Chondrocyte (in vitro differentiated cells): ENCODE measurements around the gene PHF21B. TPM values are rescaled to one million over a fixed set of nuclear protein-coding genes. Genes with fewer than 3 reads are reported as not detected.

ENCODE experiments used
- DNase-seq: peaks from one replicate; pipeline ENCODE4 v3.0.0; 2021; ENCODE audit warnings: mixed read lengths, low spot score
- H3K27ac Mint-ChIP-seq: one replicate; pipeline ENCODE4 v1.8.0; 2021; ENCODE audit warnings: mild to moderate bottlenecking, moderate library complexity, mixed read lengths; ENCODE audit not compliant: unreplicated experiment
- H3K27me3 Mint-ChIP-seq: 2 replicates; pipeline ENCODE4 v1.8.0; 2021; ENCODE audit warnings: low read depth, mixed read lengths
- H3K36me3 Mint-ChIP-seq: 2 replicates; pipeline ENCODE4 v1.8.0; 2021; ENCODE audit warnings: low read depth, mixed read lengths
- H3K4me1 Mint-ChIP-seq: 2 replicates; pipeline ENCODE4 v1.8.0; 2021; ENCODE audit warnings: low read depth, mild to moderate bottlenecking, mixed read lengths
- H3K4me3 Mint-ChIP-seq: one replicate; pipeline ENCODE4 v1.8.0; 2021; ENCODE audit warnings: mild to moderate bottlenecking, moderate library complexity, mixed read lengths; ENCODE audit not compliant: unreplicated experiment
- H3K9me3 Mint-ChIP-seq: 2 replicates; pipeline ENCODE4 v1.8.0; 2021; ENCODE audit warnings: low read depth, mixed read lengths
- CTCF ChIP-seq: fragments of 200-600 bp; sonication (generic); IDR thresholded peaks from 2 replicates; pipeline ENCODE4 v1.5.0; 2021; ENCODE audit warnings: antibody characterized with exemption, mild to moderate bottlenecking, moderate library complexity
- total RNA-seq: library from RNA; stranded (reverse); gene quantifications from 3 replicates; pipeline ENCODE4 v1.2.1, GENCODE V29; 2021

The PHF21B gene
- total RNA-seq, 1 donor from 2014 or later: 0.82 TPM

DNA sequence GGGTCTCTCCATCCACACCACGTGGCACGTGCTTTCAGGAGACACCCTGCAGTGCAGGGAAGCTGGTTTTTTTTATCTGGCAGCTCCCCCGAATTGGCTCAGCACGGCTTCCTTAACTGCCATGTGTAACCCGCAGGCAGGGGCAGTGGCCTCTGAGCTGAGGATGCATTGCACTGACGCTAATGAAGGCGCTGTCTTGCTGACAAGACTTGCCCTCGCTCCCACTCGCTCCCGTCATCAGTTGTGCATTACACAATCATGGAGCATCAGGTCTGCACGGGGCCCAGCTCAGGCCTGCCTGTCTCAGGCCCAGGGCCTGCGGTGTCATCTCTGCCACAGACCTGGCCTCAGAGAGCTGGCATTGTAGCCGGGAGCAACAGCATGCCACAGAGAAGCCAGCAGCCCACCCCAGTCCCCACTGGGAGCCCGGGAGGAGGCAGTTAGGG lies 161.5 kb downstream of the PHF21B start:
- DNase-seq: no peak
- Mint-ChIP-seq H3K4me1 (no peaks in the 10 kb centered on the region), H3K27me3 (peaks cover 5% of the 10 kb centered on the region), H3K9me3 (peaks cover 10% of the 10 kb centered on the region), H3K4me3 (no peak overlapping the region), H3K36me3 (no peaks in the 10 kb centered on the region), H3K27ac (no peak overlapping the region)
- TF ChIP-seq CTCF: no peak

- Mint-ChIP-seq H3K4me3 (no peak overlapping the region), H3K4me1 (no peaks in the 10 kb centered on the region), H3K27ac (no peak overlapping the region), H3K9me3 (peaks cover 10% of the 10 kb centered on the region), H3K27me3 (peaks cover 5% of the 10 kb centered on the region), H3K36me3 (no peaks in the 10 kb centered on the region)
- no peak for DNase-seq
- TF ChIP-seq CTCF: no peak
These were observed 161.9 kb downstream of the PHF21B start for GRCh38 chr22:44847892-44848291.

- DNase-seq: no peak
- Mint-ChIP-seq H3K4me1 (no peaks in the 10 kb centered on the region), H3K4me3 (no peak overlapping the region), H3K27me3 (peaks cover 5% of the 10 kb centered on the region), H3K27ac (no peak overlapping the region), H3K36me3 (no peaks in the 10 kb centered on the region), H3K9me3 (peaks cover 10% of the 10 kb centered on the region)
- TF ChIP-seq CTCF: no peak
These were observed 162.4 kb downstream of the PHF21B start for GRCh38 chr22:44847380-44847779.

GRCh38 chr22:44846726-44847275 lies 163.0 kb downstream of the PHF21B start:
- no peak for DNase-seq
- peaks cover 5% of the 10 kb centered on the region for H3K27me3 Mint-ChIP-seq
- H3K9me3 Mint-ChIP-seq: peaks cover 10% of the 10 kb centered on the region
- no peak for TF ChIP-seq CTCF
- H3K4me3 Mint-ChIP-seq: no peak overlapping the region
- no peaks in the 10 kb centered on the region for H3K36me3 Mint-ChIP-seq
- no peak overlapping the region for H3K27ac Mint-ChIP-seq
- H3K4me1 Mint-ChIP-seq: no peaks in the 10 kb centered on the region

- Mint-ChIP-seq H3K36me3 (no peaks in the 10 kb centered on the region), H3K9me3 (peaks cover 10% of the 10 kb centered on the region), H3K27me3 (peaks cover 2% of the 10 kb centered on the region), H3K4me1 (no peaks in the 10 kb centered on the region), H3K4me3 (no peak overlapping the region), H3K27ac (no peak overlapping the region)
- DNase-seq: no peak
- TF ChIP-seq CTCF: no peak
These were observed 163.7 kb downstream of the PHF21B start for GRCh38 chr22:44845796-44846720.
